Measurements from ENCODE around the gene PCID2.

DNA sequence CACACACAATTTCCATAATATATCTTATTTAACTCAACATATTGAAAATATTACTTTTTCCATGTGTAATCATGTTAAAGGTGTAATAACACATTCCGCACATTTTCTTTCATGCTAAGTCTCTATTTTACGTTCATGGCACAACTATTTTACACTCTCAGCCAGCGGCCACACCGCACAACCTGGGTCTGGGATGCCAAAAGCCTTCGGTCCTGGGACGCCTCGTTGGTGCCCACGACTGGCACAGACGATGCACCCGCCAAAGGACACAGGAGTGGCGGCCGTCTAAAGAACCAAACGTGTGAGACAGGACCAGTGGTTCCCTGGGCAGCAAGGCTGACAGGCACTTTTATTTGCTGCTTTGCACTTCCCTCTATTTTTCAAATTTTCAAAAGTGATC, 60.1 kb downstream of the PCID2 start:
- TF ChIP-seq, protein P1, sequence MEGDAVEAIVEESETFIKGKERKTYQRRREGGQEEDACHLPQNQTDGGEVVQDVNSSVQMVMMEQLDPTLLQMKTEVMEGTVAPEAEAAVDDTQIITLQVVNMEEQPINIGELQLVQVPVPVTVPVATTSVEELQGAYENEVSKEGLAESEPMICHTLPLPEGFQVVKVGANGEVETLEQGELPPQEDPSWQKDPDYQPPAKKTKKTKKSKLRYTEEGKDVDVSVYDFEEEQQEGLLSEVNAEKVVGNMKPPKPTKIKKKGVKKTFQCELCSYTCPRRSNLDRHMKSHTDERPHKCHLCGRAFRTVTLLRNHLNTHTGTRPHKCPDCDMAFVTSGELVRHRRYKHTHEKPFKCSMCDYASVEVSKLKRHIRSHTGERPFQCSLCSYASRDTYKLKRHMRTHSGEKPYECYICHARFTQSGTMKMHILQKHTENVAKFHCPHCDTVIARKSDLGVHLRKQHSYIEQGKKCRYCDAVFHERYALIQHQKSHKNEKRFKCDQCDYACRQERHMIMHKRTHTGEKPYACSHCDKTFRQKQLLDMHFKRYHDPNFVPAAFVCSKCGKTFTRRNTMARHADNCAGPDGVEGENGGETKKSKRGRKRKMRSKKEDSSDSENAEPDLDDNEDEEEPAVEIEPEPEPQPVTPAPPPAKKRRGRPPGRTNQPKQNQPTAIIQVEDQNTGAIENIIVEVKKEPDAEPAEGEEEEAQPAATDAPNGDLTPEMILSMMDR (IDR thresholded peaks at IDR 0.05): no peak
- TF ChIP-seq POLR2A (IDR thresholded peaks at IDR 0.05): no peak

Measured in lower leg skin (tissue), 3 donors.